ENCODE results near the gene PEAR1. TPM values are rescaled to one million over a fixed set of nuclear protein-coding genes. Genes with fewer than 3 reads are reported as not detected.

The PEAR1 gene
- total RNA-seq, 4 donors from 2014 or later: 7.0 to 10.7 (median 9.1) TPM

GRCh38 chr1:156862584-156862983, 30.9 kb upstream of the PEAR1 start:
- H3K27me3 ChIP-seq: peaks cover 94% of the 10 kb centered on the region
- no peak overlapping the region for H3K4me3 ChIP-seq
- H3K27ac ChIP-seq: no peak overlapping the region
- no peak for ATAC-seq
- WGBS, 2 donors (ENCODE audit: low coverage in 1 of 2): no CpG with 5 or more reads among the region's 6 CpGs
- peaks cover 0 to 35% (median 22%) of the 10 kb centered on the region in 3 donors for H3K4me1 ChIP-seq
- no peaks in the 10 kb centered on the region for H3K9me3 ChIP-seq
- TF ChIP-seq POLR2A (IDR thresholded peaks at IDR 0.05): no peak
- TF ChIP-seq EP300 (IDR thresholded peaks at IDR 0.05): no peak
- TF ChIP-seq CTCF (IDR thresholded peaks at IDR 0.05): no peak
- no peak for TF ChIP-seq POLR2AphosphoS5 (IDR thresholded peaks at IDR 0.05)
- no peaks in the 10 kb centered on the region for H3K36me3 ChIP-seq

- ATAC-seq: no peak
- Histone ChIP-seq H3K36me3 (no peaks in the 10 kb centered on the region), H3K4me1 (peaks cover 0 to 35% (median 22%) of the 10 kb centered on the region in 3 donors), H3K9me3 (no peaks in the 10 kb centered on the region), H3K4me3 (no peak overlapping the region), H3K27me3 (peaks cover 92% of the 10 kb centered on the region), H3K27ac (no peak overlapping the region)
- 60 to 79% methylated on average over 4 to 10 of the region's 10 CpGs for WGBS, 2 donors (ENCODE audit: low coverage in 1 of 2)
- TF ChIP-seq EP300 (IDR thresholded peaks at IDR 0.05) (no peak), POLR2A (IDR thresholded peaks at IDR 0.05) (no peak), POLR2AphosphoS5 (IDR thresholded peaks at IDR 0.05) (no peak), CTCF (IDR thresholded peaks at IDR 0.05) (no peak)
Observed at GRCh38 chr1:156862997-156863599, 30.4 kb upstream of the PEAR1 start.

GRCh38 chr1:156863631-156864030, 29.9 kb upstream of the PEAR1 start:
- ATAC-seq: no peak
- peaks cover 0 to 29% (median 21%) of the 10 kb centered on the region in 3 donors for H3K4me1 ChIP-seq
- H3K4me3 ChIP-seq: no peak overlapping the region
- peaks cover 92% of the 10 kb centered on the region for H3K27me3 ChIP-seq
- H3K9me3 ChIP-seq: no peaks in the 10 kb centered on the region
- TF ChIP-seq EP300 (IDR thresholded peaks at IDR 0.05) (no peak), POLR2A (IDR thresholded peaks at IDR 0.05) (no peak), POLR2AphosphoS5 (IDR thresholded peaks at IDR 0.05) (no peak)
- no peak overlapping the region for H3K27ac ChIP-seq
- 70 to 100% methylated on average over 3 of the region's 7 CpGs for WGBS, 2 donors (ENCODE audit: low coverage in 1 of 2)
- no peaks in the 10 kb centered on the region for H3K36me3 ChIP-seq

- H3K27me3 ChIP-seq: peaks cover 80% of the 10 kb centered on the region
- H3K4me1 ChIP-seq: peaks cover 0 to 18% (median 13%) of the 10 kb centered on the region in 3 donors
- no peaks in the 10 kb centered on the region for H3K9me3 ChIP-seq
- no peak overlapping the region for H3K27ac ChIP-seq
- no CpG with 5 or more reads among the region's 4 CpGs for WGBS, 2 donors (ENCODE audit: low coverage in 1 of 2)
- TF ChIP-seq CTCF (IDR thresholded peaks at IDR 0.05) (no peak), POLR2AphosphoS5 (IDR thresholded peaks at IDR 0.05) (no peak), EP300 (IDR thresholded peaks at IDR 0.05) (no peak), POLR2A (IDR thresholded peaks at IDR 0.05) (no peak)
- ATAC-seq: no peak
- no peaks in the 10 kb centered on the region for H3K36me3 ChIP-seq
- H3K4me3 ChIP-seq: no peak overlapping the region
Observed at GRCh38 chr1:156864796-156865195, 28.7 kb upstream of the PEAR1 start.

GRCh38 chr1:156865258-156865657, 28.3 kb upstream of the PEAR1 start:
- Histone ChIP-seq H3K9me3 (no peaks in the 10 kb centered on the region), H3K27ac (no peak overlapping the region), H3K27me3 (peaks cover 75% of the 10 kb centered on the region), H3K36me3 (no peaks in the 10 kb centered on the region), H3K4me1 (peaks cover 0 to 13% (median 9%) of the 10 kb centered on the region in 3 donors), H3K4me3 (no peak overlapping the region)
- 85 to 89% methylated on average over 5 to 8 of the region's 9 CpGs for WGBS, 2 donors (ENCODE audit: low coverage in 1 of 2)
- no peak for ATAC-seq
- TF ChIP-seq POLR2A (IDR thresholded peaks at IDR 0.05) (no peak), CTCF (IDR thresholded peaks at IDR 0.05) (no peak), POLR2AphosphoS5 (IDR thresholded peaks at IDR 0.05) (no peak), EP300 (IDR thresholded peaks at IDR 0.05) (no peak)
